ENCODE measurements around the gene AKR7A3.
"Not testable (repeated sequence)": the region's sequence is repeated elsewhere in the genome, so short reads cannot be mapped to it uniquely, and the experiment has no call there.

The AKR7A3 gene

GRCh38 chr1:19287436-19288185 lies 959 bp downstream of the AKR7A3 start:
- DNase-seq: no peak

DNA sequence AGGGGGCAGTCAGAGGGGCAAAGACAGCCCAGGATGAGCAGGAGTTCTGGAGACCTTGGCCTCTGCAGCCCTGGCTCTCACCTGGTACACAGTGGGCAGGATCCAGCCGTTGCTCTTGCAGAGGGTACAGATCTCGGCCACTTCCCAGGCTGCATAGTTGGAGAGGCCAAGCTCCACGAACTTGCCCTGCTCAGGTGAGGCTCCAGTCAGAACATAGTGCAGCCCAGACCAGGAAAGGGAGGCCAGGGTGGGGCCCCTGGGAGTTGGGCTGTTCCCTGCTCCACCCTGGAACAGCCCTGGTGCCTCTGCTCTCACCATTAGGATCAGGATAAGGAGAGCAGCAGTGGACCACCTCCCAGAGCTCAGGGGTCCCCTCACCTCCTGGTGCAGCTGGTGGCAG lies 2.8 kb downstream of the AKR7A3 start:
- DNase-seq: not testable (repeated sequence)

DNA sequence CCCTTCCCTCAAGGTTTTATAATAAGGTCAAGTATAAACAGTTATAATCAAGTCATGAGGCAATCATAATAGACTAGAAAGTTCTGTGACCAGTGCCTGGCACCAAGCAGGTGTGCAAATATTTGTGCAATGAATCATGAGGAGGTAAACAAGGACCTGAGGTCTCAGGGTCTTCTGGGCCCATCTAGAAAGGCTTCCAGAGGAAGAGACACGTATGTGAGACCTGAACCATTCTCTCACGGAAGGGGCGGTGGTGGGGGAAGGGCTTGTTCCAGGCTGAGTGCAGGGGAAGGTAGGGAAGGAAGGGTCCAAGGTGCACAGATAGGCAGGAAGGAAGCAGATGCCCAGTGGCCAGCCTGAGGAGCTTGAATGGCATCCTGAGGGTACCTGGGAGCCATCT lies 3.2 kb downstream of the AKR7A3 start:
- not testable (repeated sequence) for DNase-seq

DNA sequence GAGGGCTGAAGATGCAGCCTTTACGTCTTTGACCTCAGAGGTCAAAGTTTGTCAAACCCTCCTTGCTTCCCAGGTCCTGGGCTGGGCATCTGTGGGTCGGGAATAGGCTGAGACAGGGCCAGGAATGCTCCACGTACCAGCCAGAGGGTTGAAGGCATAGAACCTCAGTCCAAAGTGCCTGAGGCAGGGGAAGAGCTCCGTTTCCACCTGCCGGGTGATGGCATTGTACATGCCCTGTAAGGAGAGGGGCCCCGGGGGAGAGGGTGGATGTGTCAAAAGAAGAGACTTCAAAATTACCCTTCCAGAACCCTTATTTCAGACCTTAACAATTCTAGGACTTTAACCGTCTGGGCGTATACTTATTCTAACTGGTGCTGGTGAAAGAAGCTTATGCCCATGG lies 3.7 kb downstream of the AKR7A3 start:
- DNase-seq: no peak

GRCh38 chr1:19283891-19284290 lies 4.7 kb downstream of the AKR7A3 start:
- DNase-seq: no peak

- DNase-seq: no peak
Measured at GRCh38 chr1:19274636-19275035, 13.9 kb downstream of the AKR7A3 start.

- DNase-seq: not testable (repeated sequence)
Measured at GRCh38 chr1:19273844-19274531, 14.6 kb downstream of the AKR7A3 start.

DNA sequence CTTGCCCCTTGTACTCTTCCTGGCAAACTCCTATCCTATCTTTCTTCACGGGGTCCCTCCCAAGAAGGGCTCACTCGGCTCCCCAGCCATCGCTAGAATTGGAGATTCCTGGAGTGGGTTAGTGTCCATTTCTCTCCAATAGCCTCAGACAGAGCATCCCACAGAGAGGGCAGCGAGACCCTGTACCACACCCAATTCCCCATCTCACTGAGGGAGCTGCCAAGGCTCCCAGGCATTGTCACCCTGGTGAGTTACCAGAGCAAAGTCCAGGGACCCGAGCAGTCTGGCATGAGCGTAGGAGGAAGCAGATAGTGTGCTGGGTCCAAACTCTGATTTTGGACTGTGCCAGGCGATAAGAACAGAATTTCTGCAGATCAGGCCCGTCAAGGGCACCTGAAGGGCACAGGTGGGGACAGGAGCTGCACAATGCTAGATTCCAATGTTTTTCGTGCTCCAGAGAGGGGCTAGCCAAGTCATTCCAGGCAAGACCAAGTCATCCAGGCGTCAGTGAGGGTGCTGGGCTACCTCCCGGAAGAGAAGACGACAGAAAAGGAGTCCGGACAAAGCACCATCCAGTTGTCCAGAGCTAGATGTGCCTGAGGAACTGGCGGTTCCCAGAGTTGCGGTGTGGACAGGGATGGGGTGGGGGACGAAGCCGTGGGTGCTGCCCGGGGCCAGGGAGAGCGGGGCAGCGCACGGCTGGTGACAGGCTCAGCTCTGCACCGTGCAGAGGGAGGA lies 15.3 kb downstream of the AKR7A3 start:
- no peak for DNase-seq

GRCh38 chr1:19272064-19272463 lies 16.5 kb downstream of the AKR7A3 start:
- DNase-seq: no peak

DNA sequence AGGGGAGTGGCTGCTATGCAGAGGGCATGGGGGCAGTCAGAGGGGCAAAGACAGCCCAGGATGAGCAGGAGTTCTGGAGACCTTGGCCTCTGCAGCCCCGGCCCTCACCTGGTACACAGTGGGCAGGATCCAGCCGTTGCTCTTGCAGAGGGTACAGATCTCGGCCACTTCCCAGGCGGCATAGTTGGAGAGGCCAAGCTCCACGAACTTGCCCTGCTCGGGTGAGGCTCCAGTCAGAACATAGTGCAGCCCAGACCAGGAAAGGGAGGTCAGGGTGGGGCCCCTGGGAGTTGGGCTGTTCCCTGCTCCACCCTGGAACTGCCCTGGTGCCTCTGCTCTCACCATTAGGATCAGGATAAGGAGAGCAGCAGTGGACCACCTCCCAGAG lies 18.2 kb downstream of the AKR7A3 start:
- DNase-seq: not testable (repeated sequence)

GRCh38 chr1:19269427-19270342 lies 18.9 kb downstream of the AKR7A3 start:
- not testable (repeated sequence) for DNase-seq

- no peak for DNase-seq
Measured at GRCh38 chr1:19268445-19268844, 20.1 kb downstream of the AKR7A3 start.

DNA sequence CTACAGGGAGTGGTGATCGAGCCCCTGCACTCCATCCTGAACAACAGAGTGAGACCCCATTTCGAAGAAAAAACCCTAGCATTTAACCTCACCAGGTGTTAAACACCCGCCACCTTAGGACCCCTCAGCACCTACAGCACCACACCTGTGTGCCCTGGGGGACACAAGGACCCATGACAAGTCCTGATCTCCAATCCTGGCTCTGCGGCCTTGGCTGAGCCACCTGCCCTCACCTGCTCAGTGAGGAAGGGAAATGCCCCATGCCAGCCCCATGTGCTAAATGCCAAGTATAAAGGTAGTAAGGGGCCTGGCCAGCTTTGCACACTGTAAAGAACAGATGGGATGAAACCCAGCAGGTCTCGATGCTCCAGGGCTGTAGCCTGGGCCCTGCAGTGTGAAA lies 25.8 kb downstream of the AKR7A3 start:
- DNase-seq: no peak

DNA sequence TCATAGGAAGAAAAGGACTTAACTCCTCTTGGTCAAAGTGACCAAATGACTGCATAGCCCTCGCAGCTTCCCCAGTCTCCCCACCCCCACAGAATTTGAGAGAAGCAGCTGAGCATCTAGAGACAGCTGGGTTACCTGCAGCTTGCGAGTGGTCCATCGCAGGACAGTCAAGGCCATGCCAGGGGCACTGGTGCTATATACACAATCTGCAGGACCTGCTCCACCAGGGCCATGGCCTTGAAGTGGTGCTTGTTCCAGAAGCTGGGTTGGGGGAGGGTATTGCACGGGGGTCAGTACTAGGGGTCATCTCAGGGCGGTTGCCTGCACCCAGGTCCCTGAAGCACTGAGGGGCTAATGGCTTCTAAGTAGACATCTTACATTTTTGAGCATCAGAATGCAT lies 26.5 kb downstream of the AKR7A3 start:
- DNase-seq: no peak

DNA sequence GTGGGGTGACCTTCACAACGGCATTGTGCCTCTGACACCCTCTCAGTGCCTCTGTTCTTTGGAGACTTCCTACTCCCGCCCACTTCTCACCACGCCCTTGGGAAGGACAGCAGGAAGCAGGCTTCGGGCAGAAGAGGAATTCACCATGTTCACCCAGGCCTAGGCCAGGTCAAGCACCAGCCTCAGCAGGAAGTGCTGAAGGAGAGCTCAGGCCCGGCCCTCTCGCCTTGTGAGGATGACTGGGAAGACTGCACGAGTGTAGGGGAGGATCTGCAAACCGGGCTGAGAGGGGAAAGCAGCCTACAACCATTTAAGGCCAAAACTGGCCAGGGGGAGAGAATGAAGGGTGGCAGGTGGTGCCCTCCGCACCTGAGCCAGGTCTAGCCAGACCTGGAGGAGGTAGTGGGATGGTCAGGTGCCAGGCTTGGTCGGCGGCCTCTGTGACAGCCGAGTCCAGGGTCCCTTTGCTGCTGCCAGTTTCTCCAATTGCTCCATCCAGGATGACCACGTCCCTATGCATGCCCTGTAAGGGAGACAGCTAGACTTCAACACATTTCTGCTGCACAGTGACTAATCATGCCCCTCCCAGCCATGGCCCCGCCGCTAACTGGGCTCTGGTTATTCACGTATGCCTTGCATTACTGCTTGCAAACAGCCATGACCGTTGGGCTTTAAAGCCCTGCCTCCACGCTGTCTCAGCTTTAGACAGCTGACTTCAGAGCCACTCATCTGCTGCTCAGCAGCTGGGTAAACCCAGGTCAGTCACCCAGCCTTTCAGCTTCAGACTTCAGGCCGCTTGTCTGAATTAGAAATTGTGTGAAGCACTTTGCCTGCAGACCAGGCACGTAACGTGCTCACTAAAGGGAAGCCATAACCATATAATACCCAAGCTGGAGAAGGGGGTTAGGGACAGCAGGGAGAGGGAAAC lies 28.1 kb downstream of the AKR7A3 start:
- DNase-seq: no peak

DNA sequence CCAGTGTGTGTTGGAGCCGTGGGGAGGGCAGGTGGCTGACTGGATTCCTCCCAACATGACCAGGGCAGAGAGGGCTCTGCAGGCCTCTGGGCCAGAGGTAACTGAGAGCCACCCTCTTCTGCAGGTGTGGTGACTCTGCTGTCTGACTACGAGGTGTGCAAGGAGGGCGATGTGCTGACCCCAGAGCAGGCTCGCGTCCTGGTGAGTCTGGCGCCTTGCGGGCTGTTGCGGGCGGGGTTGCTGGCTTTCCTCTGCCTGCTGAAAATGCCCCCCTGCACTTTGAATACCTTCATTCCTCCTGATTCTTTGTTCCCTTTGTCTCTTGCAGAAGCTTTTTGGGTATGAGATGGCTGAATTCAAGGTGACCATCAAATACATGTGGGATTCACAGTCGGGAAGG lies 30.2 kb downstream of the AKR7A3 start:
- DNase-seq: no peak

GRCh38 chr1:19257178-19257914 lies 31.2 kb downstream of the AKR7A3 start:
- no peak for DNase-seq

- DNase-seq: not testable (repeated sequence)
Measured at GRCh38 chr1:19256301-19256700, 32.3 kb downstream of the AKR7A3 start.

- DNase-seq: no peak
Measured at GRCh38 chr1:19255288-19255687, 33.3 kb downstream of the AKR7A3 start.

GRCh38 chr1:19254416-19254815 lies 34.2 kb downstream of the AKR7A3 start:
- no peak for DNase-seq

Data from NCI-H2171 treated with DMSO at 0.1 percent for 48 hours (cell line).